Esophagus (tissue), 2 donors: ENCODE results near the gene RIPK3. TPM values are rescaled to one million over a fixed set of nuclear protein-coding genes. Genes with fewer than 3 reads are reported as not detected.
A peak's percentile ranks its signal among the peaks of the same experiment; 100 is the strongest.
"Not testable (repeated sequence)": the region's sequence is repeated elsewhere in the genome, so short reads cannot be mapped to it uniquely, and the experiment has no call there.

Source experiments
- H3K27ac ChIP-seq, 2 donors: one replicate each; pipeline ENCODE4 v1.5.1; 2013; ENCODE audit warnings: low read depth in 2 of 2, mild to moderate bottlenecking in 2 of 2, inconsistent platforms in 1 of 2, low read length in 1 of 2, moderate library complexity in 1 of 2
- H3K27me3 ChIP-seq, 2 donors: one replicate each; pipeline ENCODE4 v1.6.1; 2013; ENCODE audit warnings: low read length in 2 of 2, control low read depth in 1 of 2, mild to moderate bottlenecking in 1 of 2; ENCODE audit not compliant: insufficient read depth in 2 of 2, control insufficient read depth in 1 of 2
- H3K36me3 ChIP-seq, 2 donors: one replicate each; pipeline ENCODE4 v1.6.1; 2013; ENCODE audit warnings: low read length in 1 of 2; ENCODE audit not compliant: control insufficient read depth in 2 of 2, insufficient read depth in 2 of 2
- H3K4me1 ChIP-seq, 2 donors: one replicate each; pipeline ENCODE4 v1.6.1; 2013; ENCODE audit warnings: low read length in 1 of 2; ENCODE audit not compliant: control insufficient read depth in 2 of 2, insufficient read depth in 2 of 2
- H3K4me3 ChIP-seq, 2 donors: one replicate each; pipeline ENCODE4 v1.5.1; 2013; ENCODE audit warnings: low read length in 2 of 2, mild to moderate bottlenecking in 2 of 2, low read depth in 1 of 2, moderate library complexity in 1 of 2
- H3K9me3 ChIP-seq, 2 donors: one replicate each; pipeline ENCODE4 v1.6.1; 2013; ENCODE audit warnings: mild to moderate bottlenecking in 2 of 2, low read depth in 1 of 2, low read length in 1 of 2, moderate library complexity in 1 of 2; ENCODE audit not compliant: control insufficient read depth in 2 of 2, insufficient read depth in 1 of 2
- WGBS, 2 donors: extraction: QIAGEN DNeasy Blood & Tissue Kit; methylation state at CpG; one replicate each; pipeline ENCODE4 v1.1.7; 2013; 5-methylcytosine and 5-hydroxymethylcytosine counted together
- polyA plus RNA-seq, 2 donors: library from polyadenylated mRNA; stranded (reverse); fragments of 200-250 nt; gene quantifications; one replicate each; pipeline ENCODE4 v1.2.3, GENCODE V29; 2013
- donor health status: healthy with polysubstance abuse.
- donor health status: Bipolar disorder and iron deficiency.

Gene RIPK3
- polyA plus RNA-seq, 2 donors, result 13.3 to 14.4 TPM

- 77% methylated on average over 15 of the region's 15 CpGs for WGBS, 2 donors
- H3K4me1 ChIP-seq, result peaks cover 3 to 9% of the 10 kb centered on the region in 2 donors
- no peak overlapping the region for H3K27ac ChIP-seq
- no peaks in the 10 kb centered on the region for H3K27me3 ChIP-seq
- H3K36me3 ChIP-seq, result peaks cover 0 to 2% of the 10 kb centered on the region in 2 donors
- no peaks in the 10 kb centered on the region for H3K9me3 ChIP-seq
- H3K4me3 ChIP-seq, result no peak overlapping the region
Observed at GRCh38 chr14:24379907-24380730, 40.3 kb upstream of the RIPK3 start.

GRCh38 chr14:24378981-24379906, 39.5 kb upstream of the RIPK3 start:
- Histone ChIP-seq H3K27ac (peak overlapping the region; percentile 13 to 20), H3K4me1 (peaks cover 3 to 9% of the 10 kb centered on the region in 2 donors), H3K4me3 (no peak overlapping the region), H3K36me3 (peaks cover 0 to 2% of the 10 kb centered on the region in 2 donors), H3K27me3 (no peaks in the 10 kb centered on the region), H3K9me3 (no peaks in the 10 kb centered on the region)
- WGBS, 2 donors, result 51 to 66% methylated on average over 7 of the region's 7 CpGs

GRCh38 chr14:24378327-24378726, 38.5 kb upstream of the RIPK3 start:
- WGBS, 2 donors, result 55 to 71% methylated on average over 3 of the region's 3 CpGs
- Histone ChIP-seq H3K4me3 (no peak overlapping the region), H3K9me3 (no peaks in the 10 kb centered on the region), H3K27ac (peak overlapping the region; percentile 13 to 15), H3K4me1 (peaks cover 3 to 9% of the 10 kb centered on the region in 2 donors), H3K36me3 (peaks cover 0 to 2% of the 10 kb centered on the region in 2 donors), H3K27me3 (no peaks in the 10 kb centered on the region)

- Histone ChIP-seq H3K27ac (no peak overlapping the region), H3K27me3 (no peaks in the 10 kb centered on the region), H3K4me3 (no peak overlapping the region), H3K4me1 (peaks cover 3 to 9% of the 10 kb centered on the region in 2 donors), H3K36me3 (peaks cover 0 to 2% of the 10 kb centered on the region in 2 donors), H3K9me3 (no peaks in the 10 kb centered on the region)
- 34 to 54% methylated on average over 2 of the region's 2 CpGs for WGBS, 2 donors
Observed at GRCh38 chr14:24377657-24378056, 37.9 kb upstream of the RIPK3 start.

- WGBS, 2 donors, result 84 to 85% methylated on average over 7 of the region's 7 CpGs
- Histone ChIP-seq H3K36me3 (peaks cover 0 to 2% of the 10 kb centered on the region in 2 donors), H3K27me3 (no peaks in the 10 kb centered on the region), H3K9me3 (no peaks in the 10 kb centered on the region), H3K4me1 (peaks cover 3 to 9% of the 10 kb centered on the region in 2 donors), H3K27ac (no peak overlapping the region), H3K4me3 (no peak overlapping the region)
Observed at GRCh38 chr14:24377126-24377525, 37.3 kb upstream of the RIPK3 start.

GRCh38 chr14:24376448-24377070, 36.8 kb upstream of the RIPK3 start:
- peaks cover 3 to 9% of the 10 kb centered on the region in 2 donors for H3K4me1 ChIP-seq

GRCh38 chr14:24372701-24373416, 33.1 kb upstream of the RIPK3 start:
- Histone ChIP-seq H3K36me3 (peaks cover 0 to 2% of the 10 kb centered on the region in 2 donors), H3K27me3 (peaks cover 0 to 1% of the 10 kb centered on the region in 2 donors), H3K4me1 (peaks cover 3 to 11% of the 10 kb centered on the region in 2 donors), H3K4me3 (no peak overlapping the region), H3K9me3 (no peaks in the 10 kb centered on the region), H3K27ac (no peak overlapping the region)
- WGBS, 2 donors, result 80 to 84% methylated on average over 12 of the region's 12 CpGs

More at GRCh38 chr14:24376448-24377070, 36.8 kb upstream of the RIPK3 start:
- Histone ChIP-seq H3K9me3 (no peaks in the 10 kb centered on the region), H3K36me3 (peaks cover 0 to 2% of the 10 kb centered on the region in 2 donors), H3K27me3 (no peaks in the 10 kb centered on the region), H3K27ac (no peak overlapping the region), H3K4me3 (no peak overlapping the region)
- WGBS, 2 donors, result 75 to 79% methylated on average over 16 of the region's 16 CpGs

- not testable (repeated sequence) for H3K9me3 ChIP-seq, H3K36me3 ChIP-seq, H3K4me3 ChIP-seq, H3K27me3 ChIP-seq, H3K27ac ChIP-seq
- peaks cover 3 to 13% of the 10 kb centered on the region in 2 donors for H3K4me1 ChIP-seq
- WGBS, 2 donors, result 81 to 85% methylated on average over 3 of the region's 3 CpGs
Observed at GRCh38 chr14:24371605-24372004, 31.8 kb upstream of the RIPK3 start.

- H3K4me1 ChIP-seq, result peaks cover 0 to 13% of the 10 kb centered on the region in 2 donors
- peaks cover 0 to 2% of the 10 kb centered on the region in 2 donors for H3K27me3 ChIP-seq
- WGBS, 2 donors, result 58 to 65% methylated on average over 1 of the region's 1 CpG
- H3K9me3 ChIP-seq, result no peaks in the 10 kb centered on the region
- H3K4me3 ChIP-seq, result no peak overlapping the region
- H3K27ac ChIP-seq, result no peak overlapping the region
- no peaks in the 10 kb centered on the region for H3K36me3 ChIP-seq
Observed at GRCh38 chr14:24370748-24371147, 31.0 kb upstream of the RIPK3 start.
